ENCODE measurements around the gene MCM5.

Gene MCM5

GRCh38 chr22:35473971-35474370 lies 74.0 kb downstream of the MCM5 start:
- no peak for DNase-seq (ENCODE audit: low read depth, low spot score)

Measured in activated naive CD8-positive, alpha-beta T cell treated with anti-CD3 and anti-CD28 coated beads, Interleukin-2, amount 50 U/mL, for 16 hours (primary cell).